GM19372 (cell line): ENCODE results near the gene TRIM63.

ENCODE experiments used
- ATAC-seq: cut with Tn5 transposase; IDR thresholded peaks from one replicate; pipeline ENCODE4 v1.9.1; 2021; ENCODE audit warnings: mild to moderate bottlenecking, low read depth, moderate library complexity; ENCODE audit not compliant: unreplicated experiment

TRIM63 gene

GRCh38 chr1:26089125-26089524, 21.7 kb upstream of the TRIM63 start:
- no peak for ATAC-seq

GRCh38 chr1:26084844-26085243, 17.4 kb upstream of the TRIM63 start:
- no peak for ATAC-seq

GRCh38 chr1:26084091-26084561, 16.7 kb upstream of the TRIM63 start:
- ATAC-seq: no peak

- ATAC-seq: no peak
Observed at GRCh38 chr1:26083208-26083607, 15.8 kb upstream of the TRIM63 start.

GRCh38 chr1:26082020-26082350, 14.6 kb upstream of the TRIM63 start:
- no peak for ATAC-seq

- ATAC-seq: no peak
Observed at GRCh38 chr1:26081267-26082019, 14.0 kb upstream of the TRIM63 start.

- ATAC-seq: no peak
Observed at GRCh38 chr1:26079960-26080814, 12.8 kb upstream of the TRIM63 start.

- no peak for ATAC-seq
Observed at GRCh38 chr1:26079178-26079563, 11.7 kb upstream of the TRIM63 start.

- ATAC-seq: no peak
Observed at GRCh38 chr1:26078286-26079177, 11.1 kb upstream of the TRIM63 start.

- no peak for ATAC-seq
Observed at GRCh38 chr1:26077524-26077923, 10.1 kb upstream of the TRIM63 start.

GRCh38 chr1:26075421-26076144, 8.2 kb upstream of the TRIM63 start:
- ATAC-seq: no peak

GRCh38 chr1:26072305-26072704, 4.9 kb upstream of the TRIM63 start:
- no peak for ATAC-seq

- no peak for ATAC-seq
Observed at GRCh38 chr1:26070963-26071342, 3.5 kb upstream of the TRIM63 start.

GRCh38 chr1:26070296-26070962, 3.0 kb upstream of the TRIM63 start:
- no peak for ATAC-seq

- ATAC-seq: no peak
Observed at GRCh38 chr1:26069941-26070295, 2.5 kb upstream of the TRIM63 start.

- no peak for ATAC-seq
Observed at GRCh38 chr1:26066857-26067256, 573 bp downstream of the TRIM63 start.

- no peak for ATAC-seq
Observed at GRCh38 chr1:26066160-26066559, 1.3 kb downstream of the TRIM63 start.

- no peak for ATAC-seq
Observed at GRCh38 chr1:26064553-26064952, 2.9 kb downstream of the TRIM63 start.

- no peak for ATAC-seq
Observed at GRCh38 chr1:26060832-26061574, 6.4 kb downstream of the TRIM63 start.
